ENCODE data around the gene MAP1B.

The MAP1B gene

DNA sequence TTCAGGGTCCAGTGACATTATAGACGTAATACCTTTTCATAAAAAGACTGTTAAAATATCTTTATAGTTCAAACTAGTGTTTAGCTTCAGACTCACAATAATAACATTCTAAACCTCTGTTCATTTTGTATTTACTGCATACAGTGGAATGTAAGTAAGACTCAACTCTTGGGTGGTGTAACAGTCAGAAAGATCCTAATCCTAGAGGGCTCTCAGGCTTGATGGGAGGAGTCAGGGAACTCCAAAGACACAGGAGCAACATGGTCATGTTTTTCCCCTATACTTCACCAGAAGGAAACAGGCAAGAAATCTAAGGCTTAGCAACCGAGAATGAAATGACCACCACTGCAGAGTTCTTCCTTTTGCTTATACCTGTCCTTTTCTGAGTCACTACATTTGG, 130.1 kb downstream of the MAP1B start:
- POLR2A ChIA-PET: no interaction called here
- DNase-seq: no peak
- Histone ChIP-seq H3K36me3 (ENCODE audit: control insufficient read depth in 4 of 4, insufficient read depth in 4 of 4, low read length in 3 of 4) (peaks cover 6 to 24% (median 8%) of the 10 kb centered on the region in 4 experiments), H3K9me3 (ENCODE audit: control extremely low read depth in 1 of 5, control insufficient read depth in 4 of 5, insufficient read depth in 2 of 5, low read depth in 1 of 5, low read length in 4 of 5) (no peaks in the 10 kb centered on the region), H3K4me3 (ENCODE audit: control insufficient read depth in 1 of 7, extremely low read depth in 1 of 7, insufficient read depth in 4 of 7, low read depth in 2 of 7, low read length in 6 of 7) (no peak overlapping the region), H3K27me3 (replicated peaks in 2 of 5; ENCODE audit: control insufficient read depth in 4 of 5, insufficient read depth in 5 of 5, low read length in 4 of 5) (no peaks in the 10 kb centered on the region), H3K4me1 (ENCODE audit: control extremely low read depth in 1 of 4, control insufficient read depth in 4 of 4, insufficient read depth in 4 of 4, low read length in 3 of 4) (peaks cover 16 to 32% (median 24%) of the 10 kb centered on the region in 4 experiments), H3K27ac (ENCODE audit: insufficient read depth in 1 of 2, low read depth in 1 of 2, low read length in 2 of 2, poor library complexity in 1 of 2, severe bottlenecking in 2 of 2) (no peak overlapping the region)
- no CpG with 5 or more reads among the region's 2 CpGs for WGBS (ENCODE audit: insufficient coverage)
- CTCF ChIA-PET: interaction anchor here (1.3 to 1.8 kb wide), 2 partner anchors 11 to 99 kb away, joined by 3 to 4 read pairs; no protein-coding TSS in a partner anchor

DNA sequence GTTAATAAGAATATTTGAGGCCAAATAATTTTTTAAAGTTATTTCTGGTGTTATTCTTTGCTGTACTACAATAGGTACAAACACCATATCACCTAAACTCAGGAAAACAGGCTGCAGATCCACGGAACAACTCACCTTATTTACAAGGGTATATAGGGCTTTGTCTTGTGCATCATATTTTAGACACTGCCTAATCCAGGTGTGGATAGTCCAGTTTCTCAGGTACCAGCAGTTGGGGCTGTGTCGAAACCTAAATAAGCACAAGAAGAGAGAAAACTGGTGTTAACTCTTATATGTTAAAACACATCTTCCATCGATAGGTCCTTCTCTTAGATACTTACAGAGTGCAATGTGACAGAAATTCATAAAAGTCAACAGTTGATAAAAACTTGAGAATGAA, 130.6 kb downstream of the MAP1B start:
- Histone ChIP-seq H3K9me3 (ENCODE audit: control extremely low read depth in 1 of 5, control insufficient read depth in 4 of 5, insufficient read depth in 2 of 5, low read depth in 1 of 5, low read length in 4 of 5) (no peaks in the 10 kb centered on the region), H3K4me1 (ENCODE audit: control extremely low read depth in 1 of 4, control insufficient read depth in 4 of 4, insufficient read depth in 4 of 4, low read length in 3 of 4) (peaks cover 13 to 27% (median 20%) of the 10 kb centered on the region in 4 experiments), H3K4me3 (ENCODE audit: control insufficient read depth in 1 of 7, extremely low read depth in 1 of 7, insufficient read depth in 4 of 7, low read depth in 2 of 7, low read length in 6 of 7) (no peak overlapping the region), H3K36me3 (ENCODE audit: control insufficient read depth in 4 of 4, insufficient read depth in 4 of 4, low read length in 3 of 4) (peaks cover 6 to 23% (median 8%) of the 10 kb centered on the region in 4 experiments), H3K27ac (ENCODE audit: insufficient read depth in 1 of 2, low read depth in 1 of 2, low read length in 2 of 2, poor library complexity in 1 of 2, severe bottlenecking in 2 of 2) (no peak overlapping the region), H3K27me3 (replicated peaks in 2 of 5; ENCODE audit: control insufficient read depth in 4 of 5, insufficient read depth in 5 of 5, low read length in 4 of 5) (no peaks in the 10 kb centered on the region)
- ChIA-PET POLR2A (no interaction called here), CTCF (interaction anchor here (1.3 to 1.8 kb wide), 2 partner anchors 11 to 99 kb away, joined by 3 to 4 read pairs; no protein-coding TSS in a partner anchor)
- no CpG with 5 or more reads among the region's 3 CpGs for WGBS (ENCODE audit: insufficient coverage)
- DNase-seq: no peak

DNA sequence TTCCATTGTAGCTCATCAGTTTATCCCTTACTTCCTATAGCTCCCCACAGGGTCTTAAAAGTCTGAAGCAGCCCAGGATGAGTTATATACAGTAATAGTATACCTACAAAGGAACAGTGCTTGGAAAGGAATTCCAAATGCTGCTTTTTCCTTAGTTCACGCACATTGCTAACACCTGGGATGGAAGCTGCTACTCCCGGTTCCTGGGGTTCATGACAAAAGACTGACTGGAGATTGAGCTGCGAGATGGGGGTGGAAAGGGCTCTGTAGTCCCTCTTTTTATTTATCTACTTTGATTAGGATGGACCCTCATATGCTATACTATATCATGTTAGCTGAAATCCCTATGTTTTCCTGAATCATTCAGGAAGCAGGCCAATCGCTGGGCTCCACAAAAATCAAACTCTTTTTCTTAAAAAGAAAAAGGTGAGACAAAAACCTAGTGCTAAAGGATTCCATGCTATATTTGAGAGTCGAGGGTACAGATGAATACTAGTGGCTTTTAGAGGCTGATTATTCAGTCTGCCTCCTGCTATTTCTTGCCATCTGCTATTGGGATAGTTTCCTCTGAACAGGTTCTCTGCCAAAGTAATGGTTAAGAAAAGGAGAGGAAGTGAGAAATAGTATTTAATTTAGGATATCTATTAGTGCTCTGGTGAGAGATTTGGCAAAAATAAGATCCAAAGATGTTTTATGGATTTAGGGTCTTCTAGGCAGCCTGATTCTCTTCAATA, 131.6 kb downstream of the MAP1B start:
- Histone ChIP-seq H3K27ac (ENCODE audit: insufficient read depth in 1 of 2, low read depth in 1 of 2, low read length in 2 of 2, poor library complexity in 1 of 2, severe bottlenecking in 2 of 2) (no peak overlapping the region), H3K4me1 (ENCODE audit: control extremely low read depth in 1 of 4, control insufficient read depth in 4 of 4, insufficient read depth in 4 of 4, low read length in 3 of 4) (peaks cover 5 to 18% (median 15%) of the 10 kb centered on the region in 4 experiments), H3K27me3 (replicated peaks in 2 of 5; ENCODE audit: control insufficient read depth in 4 of 5, insufficient read depth in 5 of 5, low read length in 4 of 5) (no peaks in the 10 kb centered on the region), H3K4me3 (ENCODE audit: control insufficient read depth in 1 of 7, extremely low read depth in 1 of 7, insufficient read depth in 4 of 7, low read depth in 2 of 7, low read length in 6 of 7) (no peak overlapping the region), H3K36me3 (ENCODE audit: control insufficient read depth in 4 of 4, insufficient read depth in 4 of 4, low read length in 3 of 4) (peaks cover 6 to 22% (median 8%) of the 10 kb centered on the region in 4 experiments), H3K9me3 (ENCODE audit: control extremely low read depth in 1 of 5, control insufficient read depth in 4 of 5, insufficient read depth in 2 of 5, low read depth in 1 of 5, low read length in 4 of 5) (no peaks in the 10 kb centered on the region)
- DNase-seq: no peak
- 100% methylated on average over 4 of the region's 5 CpGs for WGBS (ENCODE audit: insufficient coverage)
- ChIA-PET POLR2A (no interaction called here), CTCF (interaction anchor here (1.3 to 1.8 kb wide), 2 partner anchors 10 to 100 kb away, joined by 3 to 4 read pairs; no protein-coding TSS in a partner anchor)

DNA sequence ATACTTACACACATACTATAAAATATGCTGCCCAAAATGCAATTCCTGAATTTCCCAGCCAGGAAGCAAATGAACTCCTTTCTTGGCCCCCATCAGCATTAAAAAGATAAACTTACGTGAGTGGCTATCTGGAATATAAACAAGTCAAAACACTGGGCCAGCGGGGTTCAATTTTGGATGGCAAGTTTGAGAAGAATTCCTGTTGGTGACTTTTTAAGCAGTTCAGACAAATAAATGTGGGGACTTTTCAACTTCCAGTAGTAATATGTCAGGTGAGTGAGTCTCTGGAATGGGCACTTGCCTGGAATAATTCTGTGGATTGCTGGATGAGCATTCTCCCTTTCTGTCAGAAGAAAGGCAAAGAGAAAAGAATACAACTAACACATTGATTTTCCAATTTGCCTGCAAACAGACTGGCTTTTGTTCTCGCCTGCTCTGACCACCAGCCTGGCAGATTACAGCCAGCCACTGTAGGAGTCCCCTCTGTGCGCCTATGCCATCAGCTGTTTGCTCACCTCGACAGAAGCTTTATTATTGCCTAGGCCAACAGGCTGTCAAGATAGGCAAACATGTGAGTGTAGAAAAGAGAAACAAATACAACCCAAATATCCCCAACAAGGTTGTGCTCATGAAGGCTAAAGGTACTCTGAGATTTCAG, 134.2 kb downstream of the MAP1B start:
- H3K27ac ChIP-seq (ENCODE audit: insufficient read depth in 1 of 2, low read depth in 1 of 2, low read length in 2 of 2, poor library complexity in 1 of 2, severe bottlenecking in 2 of 2): no peak overlapping the region
- H3K36me3 ChIP-seq (ENCODE audit: control insufficient read depth in 4 of 4, insufficient read depth in 4 of 4, low read length in 3 of 4): peaks cover 4 to 14% (median 7%) of the 10 kb centered on the region in 4 experiments
- no peak for DNase-seq
- peaks cover 0 to 4% (median 0%) of the 10 kb centered on the region in 4 experiments for H3K4me1 ChIP-seq (ENCODE audit: control extremely low read depth in 1 of 4, control insufficient read depth in 4 of 4, insufficient read depth in 4 of 4, low read length in 3 of 4)
- WGBS (ENCODE audit: insufficient coverage): 100% methylated on average over 2 of the region's 5 CpGs
- CTCF ChIA-PET: no interaction called here
- H3K27me3 ChIP-seq (replicated peaks in 2 of 5; ENCODE audit: control insufficient read depth in 4 of 5, insufficient read depth in 5 of 5, low read length in 4 of 5): no peaks in the 10 kb centered on the region
- H3K9me3 ChIP-seq (ENCODE audit: control extremely low read depth in 1 of 5, control insufficient read depth in 4 of 5, insufficient read depth in 2 of 5, low read depth in 1 of 5, low read length in 4 of 5): no peaks in the 10 kb centered on the region
- POLR2A ChIA-PET: no interaction called here
- H3K4me3 ChIP-seq (ENCODE audit: control insufficient read depth in 1 of 7, extremely low read depth in 1 of 7, insufficient read depth in 4 of 7, low read depth in 2 of 7, low read length in 6 of 7): no peak overlapping the region

DNA sequence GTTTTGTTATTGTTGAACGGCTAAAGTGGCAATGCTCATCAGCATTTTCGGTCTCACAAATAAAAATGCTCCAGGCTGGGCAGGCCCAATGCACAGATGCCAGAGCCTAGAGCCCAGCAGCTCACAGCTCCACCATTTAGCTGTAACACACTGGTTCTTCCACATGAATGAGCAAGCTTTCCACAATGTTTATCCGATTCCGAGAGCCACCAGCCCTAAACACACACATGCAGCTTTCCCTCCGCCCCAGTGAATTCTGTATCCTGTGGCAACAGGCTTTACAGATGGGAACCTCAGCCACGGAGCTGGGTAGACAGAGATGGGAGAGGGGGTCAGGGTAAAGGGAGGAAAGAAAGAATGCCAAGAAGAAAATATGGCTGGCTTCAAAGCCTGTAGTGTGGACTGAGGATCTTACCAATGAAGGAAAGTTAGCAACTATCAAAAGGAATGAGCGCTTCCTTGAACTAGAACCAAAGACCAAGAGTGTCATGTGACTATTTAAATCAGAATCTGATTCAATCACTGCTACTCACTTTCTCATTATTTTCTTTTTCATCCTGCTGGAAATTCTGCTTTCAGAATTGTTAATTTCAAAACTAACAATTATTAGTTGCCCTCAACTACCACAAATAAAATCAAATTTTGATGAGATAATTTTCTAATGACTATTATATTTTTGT, 135.7 kb downstream of the MAP1B start:
- Histone ChIP-seq H3K27ac (ENCODE audit: insufficient read depth in 1 of 2, low read depth in 1 of 2, low read length in 2 of 2, poor library complexity in 1 of 2, severe bottlenecking in 2 of 2) (no peak overlapping the region), H3K27me3 (replicated peaks in 2 of 5; ENCODE audit: control insufficient read depth in 4 of 5, insufficient read depth in 5 of 5, low read length in 4 of 5) (no peaks in the 10 kb centered on the region), H3K4me1 (ENCODE audit: control extremely low read depth in 1 of 4, control insufficient read depth in 4 of 4, insufficient read depth in 4 of 4, low read length in 3 of 4) (peaks cover 0 to 4% (median 0%) of the 10 kb centered on the region in 4 experiments), H3K4me3 (ENCODE audit: control insufficient read depth in 1 of 7, extremely low read depth in 1 of 7, insufficient read depth in 4 of 7, low read depth in 2 of 7, low read length in 6 of 7) (no peak overlapping the region), H3K9me3 (ENCODE audit: control extremely low read depth in 1 of 5, control insufficient read depth in 4 of 5, insufficient read depth in 2 of 5, low read depth in 1 of 5, low read length in 4 of 5) (no peaks in the 10 kb centered on the region), H3K36me3 (ENCODE audit: control insufficient read depth in 4 of 4, insufficient read depth in 4 of 4, low read length in 3 of 4) (peaks cover 0 to 3% (median 2%) of the 10 kb centered on the region in 4 experiments)
- ChIA-PET POLR2A (no interaction called here), CTCF (no interaction called here)
- DNase-seq: no peak
- 100% methylated on average over 5 of the region's 7 CpGs for WGBS (ENCODE audit: insufficient coverage)

DNA sequence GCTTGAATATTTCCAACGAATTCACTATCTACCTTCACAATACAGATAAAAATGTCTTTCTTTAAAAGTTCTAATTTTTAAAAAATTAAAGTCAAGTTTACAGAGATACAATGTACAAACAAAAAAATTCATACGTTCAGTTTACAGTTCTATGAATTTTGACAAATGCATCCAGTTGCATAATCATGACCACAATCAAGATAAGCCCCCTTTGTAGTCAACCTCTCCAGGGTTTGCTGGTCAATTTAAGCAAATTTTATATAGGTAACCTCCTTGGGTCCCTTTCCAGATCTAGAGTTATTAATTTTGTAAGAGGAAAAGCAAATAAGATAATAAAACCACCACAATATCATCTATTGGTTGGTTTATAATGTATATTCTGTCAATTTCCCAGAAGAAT, 136.4 kb downstream of the MAP1B start:
- no peak for DNase-seq
- WGBS (ENCODE audit: insufficient coverage): no CpG with 5 or more reads among the region's 2 CpGs
- Histone ChIP-seq H3K27ac (ENCODE audit: insufficient read depth in 1 of 2, low read depth in 1 of 2, low read length in 2 of 2, poor library complexity in 1 of 2, severe bottlenecking in 2 of 2) (no peak overlapping the region), H3K9me3 (ENCODE audit: control extremely low read depth in 1 of 5, control insufficient read depth in 4 of 5, insufficient read depth in 2 of 5, low read depth in 1 of 5, low read length in 4 of 5) (no peaks in the 10 kb centered on the region), H3K4me1 (ENCODE audit: control extremely low read depth in 1 of 4, control insufficient read depth in 4 of 4, insufficient read depth in 4 of 4, low read length in 3 of 4) (peaks cover 0 to 4% (median 0%) of the 10 kb centered on the region in 4 experiments), H3K36me3 (ENCODE audit: control insufficient read depth in 4 of 4, insufficient read depth in 4 of 4, low read length in 3 of 4) (peaks cover 0 to 3% (median under 1%) of the 10 kb centered on the region in 4 experiments), H3K4me3 (ENCODE audit: control insufficient read depth in 1 of 7, extremely low read depth in 1 of 7, insufficient read depth in 4 of 7, low read depth in 2 of 7, low read length in 6 of 7) (no peak overlapping the region), H3K27me3 (replicated peaks in 2 of 5; ENCODE audit: control insufficient read depth in 4 of 5, insufficient read depth in 5 of 5, low read length in 4 of 5) (no peaks in the 10 kb centered on the region)
- POLR2A ChIA-PET: no interaction called here
- CTCF ChIA-PET: no interaction called here
